DMS53 treated with DMSO at 0.1 percent for 48 hours (cell line): Measurements from ENCODE around the gene ELAC1.
"Not testable (repeated sequence)": the region's sequence is repeated elsewhere in the genome, so short reads cannot be mapped to it uniquely, and the experiment has no call there.

ENCODE experiments used
- DNase-seq: peaks from one replicate; lab custom pipeline; 2025; ENCODE audit not compliant: unreplicated experiment; lab: John Stamatoyannopoulos, UW

The ELAC1 gene, protein sequence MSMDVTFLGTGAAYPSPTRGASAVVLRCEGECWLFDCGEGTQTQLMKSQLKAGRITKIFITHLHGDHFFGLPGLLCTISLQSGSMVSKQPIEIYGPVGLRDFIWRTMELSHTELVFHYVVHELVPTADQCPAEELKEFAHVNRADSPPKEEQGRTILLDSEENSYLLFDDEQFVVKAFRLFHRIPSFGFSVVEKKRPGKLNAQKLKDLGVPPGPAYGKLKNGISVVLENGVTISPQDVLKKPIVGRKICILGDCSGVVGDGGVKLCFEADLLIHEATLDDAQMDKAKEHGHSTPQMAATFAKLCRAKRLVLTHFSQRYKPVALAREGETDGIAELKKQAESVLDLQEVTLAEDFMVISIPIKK

GRCh38 chr18:50967714-50968661 lies at the start of gene ELAC1:
Gene ELAC1, plus strand, starts transcription at chr18:50968040. Its CDS starts 6,365 bp downstream, at chr18:50974405.
- peak; percentile 91 for DNase-seq

- DNase-seq = no peak
Measured at GRCh38 chr18:50918153-50918552, 49.7 kb upstream of the ELAC1 start.

DNA sequence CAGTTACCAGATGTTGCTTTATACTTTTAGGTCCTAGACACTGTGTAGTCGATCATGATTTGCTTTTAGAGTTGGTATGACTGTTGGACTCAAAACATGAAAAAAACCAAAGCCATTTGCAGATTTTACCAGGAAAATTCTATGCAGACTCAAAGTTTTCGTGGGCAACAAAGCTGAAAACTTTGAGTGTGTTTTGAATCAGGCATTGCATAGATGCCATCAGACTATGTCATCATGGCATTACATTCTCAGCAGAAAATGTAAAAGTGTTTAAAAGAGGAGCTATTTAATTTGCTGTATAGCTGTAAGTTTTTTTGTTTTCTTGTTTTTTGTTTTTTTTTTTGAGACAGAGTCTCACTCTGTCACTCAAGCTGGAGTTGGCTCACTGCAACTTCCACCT lies 43.5 kb upstream of the ELAC1 start:
- DNase-seq = no peak

GRCh38 chr18:50926521-50926920 lies 41.3 kb upstream of the ELAC1 start:
- no peak for DNase-seq

- no peak for DNase-seq
Measured at GRCh38 chr18:50928551-50928950, 39.3 kb upstream of the ELAC1 start.

DNA sequence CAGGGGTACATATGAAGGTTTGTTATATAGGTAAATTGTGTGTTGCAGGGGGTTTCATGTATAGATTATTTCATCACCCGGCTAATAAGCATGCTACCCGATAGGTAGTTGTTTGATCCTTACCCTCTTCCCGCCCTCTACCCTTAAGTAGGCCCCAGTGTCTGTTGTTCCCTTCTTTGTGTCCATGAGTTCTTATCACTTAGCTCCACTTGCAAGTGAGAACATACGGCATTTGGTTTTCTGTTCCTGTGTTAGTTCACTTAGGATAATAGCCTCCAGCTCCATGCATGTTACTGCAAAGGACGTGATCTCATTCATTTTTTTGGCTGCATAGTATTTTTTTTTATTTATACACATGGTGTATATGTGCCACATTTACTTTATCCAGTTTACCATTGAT lies 34.2 kb upstream of the ELAC1 start:
- DNase-seq = no peak

DNA sequence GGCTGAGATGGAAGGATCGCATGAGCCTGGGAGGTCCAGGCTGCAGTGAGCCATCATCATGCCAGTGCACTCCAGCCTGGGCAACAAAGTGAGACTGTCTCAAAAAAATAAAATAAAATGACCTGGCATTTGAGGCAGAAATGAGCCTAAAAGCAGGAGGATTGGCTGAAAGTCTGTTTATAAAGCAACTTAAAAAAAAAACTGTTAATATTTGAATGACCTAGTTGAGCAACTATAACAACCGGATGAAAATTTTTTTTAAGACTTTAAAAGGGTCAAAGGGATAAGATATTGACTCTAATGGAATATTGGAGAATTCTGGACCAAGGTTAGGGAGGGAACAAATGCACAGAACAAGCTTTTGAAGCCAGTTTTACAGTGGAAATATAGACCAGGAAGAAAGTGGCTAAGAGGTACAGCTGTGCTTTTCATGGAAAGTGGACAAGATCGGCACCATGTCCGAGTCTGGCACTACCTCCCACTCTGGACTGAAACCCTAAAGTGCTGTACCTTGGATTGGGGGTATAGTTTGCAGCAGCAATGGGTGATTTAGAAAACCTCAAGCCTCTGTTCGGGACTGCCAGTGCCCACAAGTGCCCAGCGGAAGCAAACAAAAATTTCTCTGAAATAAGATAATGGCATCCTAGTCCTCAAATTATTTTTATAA lies 33.2 kb upstream of the ELAC1 start:
- no peak for DNase-seq

GRCh38 chr18:50935493-50936191 lies 32.2 kb upstream of the ELAC1 start:
- DNase-seq = no peak

DNA sequence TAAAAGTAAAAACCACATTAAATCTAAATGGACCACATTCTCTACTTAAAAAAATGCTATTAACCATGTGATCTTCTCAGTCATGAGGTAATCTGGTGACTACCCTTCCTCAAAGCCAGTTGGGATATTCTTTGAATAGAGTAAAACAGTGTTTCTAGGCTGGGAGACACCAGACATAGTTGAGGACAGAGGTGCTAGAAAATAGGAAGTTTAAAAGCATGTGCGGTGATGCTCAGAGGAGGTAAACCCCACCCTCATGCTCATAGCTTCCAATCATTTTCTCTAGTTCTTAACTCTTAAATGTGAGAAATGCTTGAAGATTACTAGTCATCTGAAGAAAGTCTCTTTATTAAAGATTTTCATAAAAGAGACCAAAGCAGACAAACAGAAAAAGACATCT lies 30.7 kb upstream of the ELAC1 start:
- no peak for DNase-seq

DNA sequence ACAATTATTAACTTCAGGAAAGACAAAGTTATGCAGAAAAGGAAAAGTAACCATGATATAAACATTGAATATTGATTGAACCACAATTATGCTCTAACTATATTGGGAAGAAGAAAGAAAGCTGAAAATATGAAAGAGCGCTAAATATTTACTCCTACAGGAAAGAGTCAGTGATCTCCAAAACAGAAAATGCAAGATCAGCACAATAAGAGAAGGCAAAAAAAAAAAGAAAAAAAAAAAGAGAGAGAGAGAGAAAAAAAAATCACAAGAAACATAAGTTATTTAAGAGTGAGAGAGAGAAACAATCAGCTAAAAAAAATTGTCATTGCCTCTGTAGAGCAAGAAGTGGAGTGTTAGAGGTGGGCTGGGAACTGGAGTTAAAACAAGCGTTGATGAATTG lies 28.9 kb upstream of the ELAC1 start:
- no peak for DNase-seq

DNA sequence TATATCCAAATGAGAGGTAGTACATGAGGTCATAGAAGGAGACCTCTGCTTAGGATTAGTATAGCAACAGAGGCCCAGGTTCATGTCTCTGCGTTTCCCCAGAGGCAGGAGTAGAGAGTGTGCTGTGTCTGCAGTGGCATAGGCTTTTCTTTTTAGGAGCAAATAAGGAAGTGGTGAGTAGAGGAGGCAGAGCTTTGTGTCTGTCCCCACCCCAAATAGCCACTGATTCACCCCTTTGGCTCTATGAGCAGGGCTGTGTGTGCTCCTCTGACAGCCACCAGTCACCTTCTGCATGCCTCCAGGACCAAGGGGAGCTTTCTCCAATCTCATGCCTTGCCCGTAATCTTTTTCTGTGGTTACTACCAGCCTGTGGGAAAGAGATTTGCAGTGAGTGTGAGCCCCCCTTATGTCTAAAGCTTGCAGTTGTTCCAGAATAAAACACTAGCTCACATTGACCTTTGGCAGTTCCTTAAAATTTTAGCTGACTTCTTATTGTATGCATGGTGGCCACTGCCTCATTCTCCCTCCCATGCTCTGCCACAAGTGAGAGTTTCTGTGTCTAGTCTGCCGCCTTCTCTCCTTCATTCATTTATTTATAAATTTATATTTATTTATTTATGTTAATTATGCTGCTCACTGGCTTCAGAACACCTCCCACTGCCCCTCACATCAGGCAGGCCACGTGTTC lies 23.5 kb upstream of the ELAC1 start:
- no peak for DNase-seq

- not testable (repeated sequence) for DNase-seq
Measured at GRCh38 chr18:50945918-50946317, 21.9 kb upstream of the ELAC1 start.

DNA sequence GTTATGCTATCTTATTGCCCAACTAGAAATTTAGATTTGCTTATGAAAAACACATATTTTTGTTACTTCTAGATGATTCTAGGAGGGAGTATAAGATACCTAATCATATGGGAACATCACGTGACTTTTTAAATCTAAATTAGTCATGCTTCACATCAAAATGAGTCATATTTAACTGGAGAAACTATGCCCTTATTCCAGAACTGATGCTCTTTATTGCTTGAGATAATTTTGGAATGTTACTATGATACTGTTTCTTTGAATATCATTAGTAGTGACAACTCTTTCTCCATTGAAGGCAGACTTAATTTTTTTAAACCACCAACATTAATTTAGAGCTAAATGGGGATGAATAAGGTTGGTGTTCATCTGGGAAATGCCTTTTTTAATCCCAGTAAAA lies 19.9 kb upstream of the ELAC1 start:
- DNase-seq = no peak

GRCh38 chr18:50949185-50949584 lies 18.7 kb upstream of the ELAC1 start:
- DNase-seq = no peak

DNA sequence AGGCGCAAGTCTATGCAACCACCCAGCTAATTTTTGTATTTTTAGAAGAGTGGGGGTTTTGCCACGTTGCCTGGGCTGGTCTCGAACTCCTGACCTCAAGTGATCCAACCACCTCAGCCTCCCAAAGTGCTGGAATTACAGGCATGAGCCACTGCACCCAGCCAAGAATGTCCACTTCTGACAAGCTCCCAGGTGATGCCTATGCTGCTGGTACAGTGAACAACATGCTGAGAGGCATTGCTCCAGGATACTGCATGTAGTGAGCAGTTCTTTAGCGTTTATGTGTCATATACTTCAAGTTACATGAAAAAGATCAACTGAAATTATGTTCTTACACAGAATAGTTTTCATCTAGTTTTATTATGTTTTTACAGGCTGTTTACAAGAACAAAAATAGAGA lies 17.2 kb upstream of the ELAC1 start:
- no peak for DNase-seq

- DNase-seq = no peak
Measured at GRCh38 chr18:50953822-50954221, 14.0 kb upstream of the ELAC1 start.

DNA sequence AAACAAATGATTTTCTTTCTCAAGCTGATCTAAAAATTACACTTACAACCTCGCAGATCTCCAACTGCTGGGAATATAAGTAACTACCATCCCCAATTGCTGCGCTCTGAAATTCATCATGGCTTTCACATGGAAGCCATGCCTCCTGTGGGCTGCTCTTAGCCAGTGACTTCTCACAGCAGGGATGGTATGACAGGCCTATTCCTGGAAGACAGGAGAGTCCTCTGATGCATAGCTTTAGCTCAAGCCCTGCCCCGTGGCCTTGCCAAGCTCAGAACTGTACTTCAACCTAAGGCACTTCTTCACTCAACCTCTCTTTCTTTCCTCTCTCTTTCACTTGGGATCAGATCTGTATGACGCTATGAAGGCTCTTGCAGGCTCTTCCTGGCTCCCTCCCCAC lies 12.6 kb upstream of the ELAC1 start:
- DNase-seq = no peak

- no peak for DNase-seq
Measured at GRCh38 chr18:50956116-50956515, 11.7 kb upstream of the ELAC1 start.

DNA sequence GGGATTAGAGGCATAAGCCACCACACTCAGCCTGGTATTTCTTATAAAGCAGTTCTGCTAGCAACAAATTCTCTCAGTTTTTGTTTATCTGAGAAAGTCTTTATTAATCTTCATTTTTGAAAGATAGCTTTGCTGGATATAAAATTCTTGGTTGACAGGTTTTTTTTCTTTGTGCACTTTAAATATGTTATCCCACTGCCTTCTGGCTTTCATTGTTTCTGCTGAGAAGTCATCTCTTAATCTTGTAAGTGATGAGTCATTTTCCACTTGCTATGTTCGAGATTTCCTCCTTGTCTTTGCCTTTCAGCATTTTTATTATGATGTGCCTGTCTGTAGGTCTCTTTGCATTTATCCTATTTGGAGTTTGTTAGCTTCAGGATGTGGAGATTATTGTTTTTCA lies 5.9 kb upstream of the ELAC1 start:
- DNase-seq = peak; percentile 15

DNA sequence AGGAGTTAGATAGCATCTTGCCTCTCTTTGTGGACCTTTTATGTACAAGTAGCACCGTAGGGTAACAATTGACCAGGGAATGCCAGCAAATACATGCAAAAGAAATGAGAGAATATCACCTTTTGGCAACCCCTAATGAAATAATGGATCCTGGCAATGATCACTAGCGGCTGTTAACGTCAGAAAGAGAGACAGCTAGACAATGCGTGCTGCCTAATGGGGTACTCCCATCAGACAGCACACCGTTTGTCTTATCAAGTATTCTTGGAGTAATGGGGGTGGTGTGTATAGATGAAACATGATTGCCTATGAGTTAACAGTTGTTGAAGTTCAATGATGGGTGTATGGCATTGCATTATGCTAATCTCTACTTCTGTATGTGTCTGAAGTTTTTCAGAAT lies 1.6 kb downstream of the ELAC1 start:
- no peak for DNase-seq
